ENCODE results near the gene GPHA2.

DNA sequence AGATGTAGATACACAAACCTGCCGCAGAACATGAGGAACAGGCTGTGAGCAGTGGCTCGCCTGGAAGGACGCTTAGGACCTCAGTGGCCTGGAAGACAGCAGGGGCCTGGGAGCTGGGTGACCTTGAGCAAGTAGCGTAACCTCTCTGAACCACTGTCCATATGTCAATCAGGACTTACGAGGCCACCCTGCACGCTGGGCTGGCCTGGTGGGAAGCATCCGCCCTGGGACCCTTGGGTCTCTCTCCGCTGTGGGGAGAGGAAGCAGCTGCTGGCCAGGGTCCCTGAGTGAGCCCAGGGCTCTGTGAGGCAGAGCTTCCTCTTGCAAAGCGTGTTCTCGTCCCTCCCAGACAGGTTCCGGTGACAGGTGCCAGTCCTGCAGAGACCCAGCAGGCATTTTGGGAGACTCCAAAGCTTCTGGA is 43.3 kb downstream of the GPHA2 start:
- TF ChIP-seq CEBPB (IDR thresholded peaks at IDR 0.05) (no peak), CREB1 (IDR thresholded peaks at IDR 0.05; ENCODE audit: low read depth) (no peak), EGR1 (IDR thresholded peaks at IDR 0.05) (no peak), ZBTB7A (IDR thresholded peaks at IDR 0.05; ENCODE audit: low read depth) (no peak), MAX (IDR thresholded peaks at IDR 0.05) (no peak), YY1 (IDR thresholded peaks at IDR 0.05; ENCODE audit: low read depth) (no peak), USF1 (IDR thresholded peaks at IDR 0.05) (no peak), EP300 (IDR thresholded peaks at IDR 0.05; ENCODE audit: borderline replicate concordance) (no peak)
